H1 (cell line): ENCODE results near the gene TRAF3. TPM values are rescaled to one million over a fixed set of nuclear protein-coding genes. Genes with fewer than 3 reads are reported as not detected.

Experiments used
- CTCF ChIA-PET: fragments of 300-600 bp; sonication (Branson Sonifier 250); formaldehyde crosslinking; loops from one replicate; lab custom pipeline; 2021; ENCODE audit not compliant: partially characterized antibody; lab: Charles Lee
- POLR2A ChIA-PET: fragments of 300-600 bp; sonication (Branson Sonifier 250); formaldehyde crosslinking; loops from one replicate; lab custom pipeline; 2021; ENCODE audit warnings: inconsistent platforms; ENCODE audit not compliant: partially characterized antibody; lab: Charles Lee
- DNase-seq, 2 experiments: peaks; one replicate each; pipeline versions ENCODE4 v3.0.0 to v3.0.0-alpha.2; 2010 to 2022; ENCODE audit warnings: low spot score in 2 of 2, low read depth in 1 of 2, mixed read lengths in 1 of 2
- FAIRE-seq: peaks from 2 replicates; lab custom pipeline; 2011; peaks lifted over from hg19 to GRCh38; lab: Jason Lieb, UNC
- H2AFZ ChIP-seq: 2 replicates; pipeline ENCODE4 v1.8.1; 2012; ENCODE audit warnings: low read length, inconsistent platforms
- H2AK5ac ChIP-seq: 2 replicates; pipeline ENCODE4 v1.6.1; 2013; ENCODE audit warnings: low read depth, low read length
- H2BK120ac ChIP-seq: replicated peaks from 2 replicates; pipeline ENCODE3; 2013; ENCODE audit warnings: low read depth, low read length, inconsistent platforms
- H2BK12ac ChIP-seq: 2 replicates; pipeline ENCODE4 v1.6.1; 2013; ENCODE audit warnings: low read depth, low read length
- H2BK15ac ChIP-seq: 2 replicates; pipeline ENCODE4 v1.6.1; 2013; ENCODE audit warnings: low read length
- H2BK20ac ChIP-seq: 2 replicates; pipeline ENCODE4 v1.6.1; 2013; ENCODE audit warnings: low read length
- H2BK5ac ChIP-seq: 2 replicates; pipeline ENCODE4 v1.6.1; 2013; ENCODE audit warnings: low read depth, low read length
- H3K14ac ChIP-seq: 2 replicates; pipeline ENCODE4 v1.6.1; 2013; ENCODE audit warnings: inconsistent platforms; ENCODE audit not compliant: insufficient read length
- H3K18ac ChIP-seq: 2 replicates; pipeline ENCODE4 v1.6.1; 2013; ENCODE audit warnings: low read length; ENCODE audit errors: extremely low read depth
- H3K23ac ChIP-seq: 2 replicates; pipeline ENCODE4 v1.6.1; 2013; ENCODE audit warnings: inconsistent platforms; ENCODE audit not compliant: insufficient read length
- H3K23me2 ChIP-seq: 2 replicates; pipeline ENCODE4 v1.6.1; 2013; ENCODE audit warnings: low read depth, low read length
- H3K27ac ChIP-seq: 2 replicates; pipeline ENCODE4 v1.6.1; 2011; ENCODE audit warnings: low read depth, low read length, inconsistent platforms
- H3K27me3 ChIP-seq, 4 experiments: replicated peaks in 1 of 4; 1 replicate in 1 of 4; 2 replicates in 3 of 4; pipeline versions ENCODE4 v1.6.1 to v1.8.1; 2011 to 2013; ENCODE audit warnings: low read length in 3 of 4, mild to moderate bottlenecking in 3 of 4, inconsistent platforms in 2 of 4, mixed read lengths in 2 of 4, moderate library complexity in 1 of 4; ENCODE audit not compliant: control insufficient read depth in 3 of 4, insufficient read depth in 3 of 4; ENCODE audit errors: extremely low read depth in 1 of 4
- H3K36me3 ChIP-seq, 4 experiments: 2 replicates each; pipeline versions ENCODE4 v1.6.1 to v1.8.1; 2011 to 2013; ENCODE audit warnings: mild to moderate bottlenecking in 4 of 4, low read length in 3 of 4, moderate library complexity in 2 of 4, control low read depth in 1 of 4, inconsistent platforms in 1 of 4; ENCODE audit not compliant: insufficient read depth in 4 of 4, control insufficient read depth in 2 of 4
- H3K4ac ChIP-seq: replicated peaks from 2 replicates; pipeline ENCODE3; 2013; ENCODE audit warnings: low read length, low read depth, mixed read lengths, inconsistent platforms; ENCODE audit not compliant: insufficient read length
- H3K4me1 ChIP-seq, 4 experiments: replicated peaks in 1 of 4; 1 replicate in 1 of 4; 2 replicates in 3 of 4; pipeline versions ENCODE4 v1.6.1 to v1.8.1; 2011 to 2013; ENCODE audit warnings: low read length in 3 of 4, inconsistent platforms in 2 of 4, mixed read lengths in 1 of 4; ENCODE audit not compliant: insufficient read depth in 4 of 4, control insufficient read depth in 3 of 4
- H3K4me2 ChIP-seq, 2 experiments: 2 replicates each; pipeline versions ENCODE4 v1.6.1 to v1.8.1; 2011 to 2013; ENCODE audit warnings: low read depth in 2 of 2, low read length in 2 of 2, control low read depth in 1 of 2, inconsistent platforms in 1 of 2, mild to moderate bottlenecking in 1 of 2; ENCODE audit not compliant: insufficient read depth in 1 of 2
- H3K4me3 ChIP-seq, 4 experiments: fragments of 200-600, 300-600 bp in 1 of 4; sonication (generic), shearing (Covaris generic), sonication (Bioruptor Twin) in 1 of 4; 2 replicates each; pipeline versions ENCODE4 v1.5.1 to v1.8.1; 2011 to 2016; ENCODE audit warnings: low read length in 4 of 4, low read depth in 3 of 4, control low read depth in 2 of 4, inconsistent platforms in 2 of 4, mild to moderate bottlenecking in 2 of 4, mixed read lengths in 1 of 4, moderate library complexity in 1 of 4; ENCODE audit not compliant: insufficient read depth in 2 of 4; ENCODE audit errors: extremely low read depth in 1 of 4
- H3K56ac ChIP-seq: replicated peaks from 2 replicates; pipeline ENCODE3; 2013; ENCODE audit warnings: low read depth, mild to moderate bottlenecking, mixed read lengths, low read length, inconsistent platforms; ENCODE audit not compliant: insufficient read length
- H3K79me1 ChIP-seq: 2 replicates; pipeline ENCODE4 v1.6.1; 2013; ENCODE audit warnings: low read depth, low read length, control low read depth
- H3K79me2 ChIP-seq, 2 experiments: 2 replicates each; pipeline versions ENCODE4 v1.6.1 to v1.8.1; 2012 to 2013; ENCODE audit warnings: low read length in 2 of 2, mild to moderate bottlenecking in 2 of 2, inconsistent platforms in 1 of 2; ENCODE audit not compliant: insufficient read depth in 2 of 2, control insufficient read depth in 1 of 2
- H3K9ac ChIP-seq, 4 experiments: replicated peaks in 1 of 4; 1 replicate in 1 of 4; 2 replicates in 3 of 4; pipeline versions ENCODE4 v1.6.1 to v1.8.1; 2011 to 2013; ENCODE audit warnings: low read depth in 3 of 4, low read length in 3 of 4, control low read depth in 2 of 4, mild to moderate bottlenecking in 2 of 4, moderate library complexity in 2 of 4, inconsistent platforms in 1 of 4; ENCODE audit errors: extremely low read depth in 1 of 4
- H3K9me3 ChIP-seq, 2 experiments: 2 replicates each; pipeline versions ENCODE4 v1.6.1 to v1.8.1; 2012 to 2013; ENCODE audit warnings: mild to moderate bottlenecking in 2 of 2, moderate library complexity in 2 of 2, control low read depth in 1 of 2, inconsistent platforms in 1 of 2, low read depth in 1 of 2, low read length in 1 of 2, mixed read lengths in 1 of 2; ENCODE audit not compliant: insufficient read depth in 2 of 2
- H4K20me1 ChIP-seq, 2 experiments: replicated peaks in 1 of 2; 2 replicates each; pipeline versions ENCODE3 to v1.8.1; 2011 to 2013; ENCODE audit warnings: inconsistent platforms in 2 of 2, low read length in 2 of 2, mild to moderate bottlenecking in 1 of 2; ENCODE audit not compliant: insufficient read depth in 2 of 2, control insufficient read depth in 1 of 2
- H4K5ac ChIP-seq: 2 replicates; pipeline ENCODE4 v1.6.1; 2013; ENCODE audit warnings: low read length, low read depth, mixed read lengths, inconsistent platforms; ENCODE audit not compliant: insufficient read length
- H4K8ac ChIP-seq: 2 replicates; pipeline ENCODE4 v1.8.0; 2013; ENCODE audit warnings: mild to moderate bottlenecking, moderate library complexity, low read length, inconsistent platforms; ENCODE audit not compliant: insufficient read depth; ENCODE audit errors: extremely low read depth
- H4K91ac ChIP-seq: replicated peaks from 2 replicates; pipeline ENCODE3; 2013; ENCODE audit warnings: low read length, mixed read lengths, inconsistent platforms; ENCODE audit not compliant: insufficient read length
- BCL11A ChIP-seq, 2 experiments: IDR thresholded peaks; one replicate each; pipeline ENCODE4 v1.6.1; 2011; ENCODE audit warnings: low read depth in 2 of 2, low read length in 2 of 2, mild to moderate bottlenecking in 2 of 2
- TCF12 ChIP-seq: IDR thresholded peaks from 2 replicates; pipeline ENCODE4 v1.6.1; 2011; ENCODE audit warnings: low read depth, mild to moderate bottlenecking, low read length
- WGBS, 2 experiments: shearing (Covaris generic) in 1 of 2; methylation state at CpG; one replicate each; pipeline versions ENCODE4 v1.1.6 to v1.1.7; 2013 to 2015; ENCODE audit warnings: low lambda C conversion rate in 2 of 2, mixed read lengths in 2 of 2, inconsistent platforms in 1 of 2, low coverage in 1 of 2, missing lambda C conversion rate in 1 of 2; ENCODE audit not compliant: insufficient replicate concordance in 2 of 2, insufficient coverage in 1 of 2, insufficient read length in 1 of 2; ENCODE audit errors: extremely low coverage in 1 of 2, missing lambda C conversion rate in 1 of 2; 5-methylcytosine and 5-hydroxymethylcytosine counted together
- polyA plus RNA-seq, 7 experiments: library from polyadenylated mRNA; depleted of rRNA in 3 of 7; stranded (reverse) in 5 of 7; unstranded in 2 of 7; fragments of >200 nt in 5 of 7; fragments of 200-250 nt in 2 of 7; gene quantifications; 1 replicate in 5 of 7; 2 replicates in 1 of 7; 4 replicates in 1 of 7; pipeline versions ENCODE4 v1.2.1 to v1.2.3, GENCODE V29; 2011 to 2013; ENCODE audit warnings: missing spikeins in 2 of 7, mixed read lengths in 2 of 7
- total RNA-seq: library from RNA; stranded (reverse); fragmentation: NEBNext Ultra II Directional; extraction: Animal tissue kit (Norgen Biotek cat#: 25700); gene quantifications from 2 replicates; pipeline ENCODE4 v1.2.1, GENCODE V29; 2021

Gene TRAF3
- total and polyA plus RNA-seq, 2 of the 8 experiments (the other 6 are each of a cell fraction or from before 2014, with no cell fraction given) = 5.8 to 12.1 TPM

DNA sequence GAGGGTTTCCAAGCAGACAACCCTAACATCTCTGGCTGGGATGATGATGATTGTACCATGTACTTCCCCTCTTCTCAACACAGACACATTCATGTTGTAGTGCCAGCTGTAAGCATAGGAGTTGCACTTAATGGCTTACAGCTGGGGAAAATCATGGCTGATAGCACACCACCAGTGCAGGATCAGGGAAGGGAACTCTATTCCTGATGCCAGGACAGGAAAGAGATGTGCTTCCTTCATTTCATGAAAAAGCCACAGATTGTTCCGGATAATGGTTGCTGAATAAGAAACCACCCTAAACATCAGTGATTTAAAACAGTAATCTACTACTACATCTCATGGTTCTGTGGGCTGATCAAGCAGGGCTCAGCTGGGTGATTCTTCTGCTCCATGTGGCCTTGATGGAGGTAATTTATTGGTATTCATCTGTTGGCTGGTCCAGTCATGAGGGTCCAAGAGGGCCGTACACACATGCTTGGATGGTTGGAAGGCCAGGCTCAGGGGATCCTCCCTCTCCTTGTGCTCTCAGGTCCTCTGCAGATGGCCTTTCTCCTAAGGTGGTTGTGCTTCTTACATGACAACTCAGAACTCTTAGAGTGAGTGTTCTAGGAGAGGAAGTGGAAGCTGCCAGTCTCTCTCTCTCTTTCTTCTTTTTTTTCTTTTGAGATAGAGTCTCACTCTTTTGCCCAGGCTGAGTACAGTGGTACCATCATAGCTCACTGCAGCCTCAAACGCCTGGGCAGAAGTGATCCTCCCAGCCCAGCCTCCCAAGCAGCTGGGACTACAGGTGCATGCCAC lies 16.5 kb downstream of the TRAF3 start:
- Histone ChIP-seq H3K56ac (no peak overlapping the region), H2AK5ac (no peak overlapping the region), H3K4me1 (no peaks in the 10 kb centered on the region), H4K5ac (no peak overlapping the region), H3K4me3 (no peak overlapping the region), H3K27me3 (no peaks in the 10 kb centered on the region), H2BK15ac (no peak overlapping the region), H3K23ac (no peak overlapping the region), H3K14ac (no peak overlapping the region), H2BK20ac (no peak overlapping the region), H4K91ac (no peak overlapping the region), H2BK5ac (no peak overlapping the region), H3K27ac (no peak overlapping the region), H3K4me2 (no peak overlapping the region), H4K20me1 (peaks cover 0 to 2% of the 10 kb centered on the region in 2 experiments), H3K4ac (no peak overlapping the region), H3K9ac (no peak overlapping the region), H3K18ac (no peak overlapping the region), H2AFZ (no peak overlapping the region), H3K9me3 (peaks cover 0 to 5% of the 10 kb centered on the region in 2 experiments; a peak in 1 of 4 replicates), H3K79me1 (no peaks in the 10 kb centered on the region), H3K36me3 (no peaks in the 10 kb centered on the region), H3K23me2 (no peaks in the 10 kb centered on the region), H2BK120ac (no peak overlapping the region), H3K79me2 (peaks cover 0 to 3% of the 10 kb centered on the region in 2 experiments; a peak in 1 of 4 replicates), H4K8ac (no peak overlapping the region), H2BK12ac (no peak overlapping the region)
- ChIA-PET POLR2A (no interaction called here), CTCF (interaction anchor here (0.5 to 1.6 kb wide), 5 partner anchors 8 to 499 kb away, joined by 3 to 5 read pairs (median 3); no protein-coding TSS in a partner anchor)
- no peak for FAIRE-seq
- no peak for DNase-seq
- WGBS, 2 experiments = 85% methylated on average over 3 of the region's 3 CpGs; no CpG with 5 or more reads in 1 of the 2 experiments
- TF ChIP-seq BCL11A (IDR thresholded peaks at IDR 0.05; ENCODE audit: low read depth in 2 of 2, low read length in 2 of 2) = no peak
- TF ChIP-seq TCF12 = no peak
